GM19324 (cell line): ENCODE measurements around the gene POLR3B.

Experiments
- ATAC-seq: cut with Tn5 transposase; IDR thresholded peaks from one replicate; pipeline ENCODE4 v1.9.1; 2021; ENCODE audit warnings: mild to moderate bottlenecking, moderate library complexity; ENCODE audit not compliant: unreplicated experiment, low FRiP score

POLR3B gene

DNA sequence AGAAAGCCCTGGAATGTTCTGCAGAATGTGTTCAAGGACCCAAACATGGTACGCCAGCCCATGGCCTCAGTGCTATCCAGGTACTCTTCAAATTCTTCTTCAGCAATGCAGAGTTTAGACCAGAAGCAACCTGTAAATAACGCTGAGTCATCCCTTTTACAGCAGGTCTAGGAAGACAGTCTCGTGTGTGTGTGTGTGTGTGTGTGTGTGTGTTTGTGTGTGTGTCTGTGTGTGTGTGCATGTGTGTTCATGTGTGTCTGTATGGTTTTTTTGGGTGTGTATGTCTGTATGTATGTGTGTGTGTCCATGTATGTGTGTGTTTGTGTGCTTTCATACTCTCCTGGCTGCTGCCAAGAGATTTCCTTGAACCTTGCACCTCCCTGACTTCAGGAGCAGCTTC, 165.2 kb downstream of the POLR3B start:
- no peak for ATAC-seq

DNA sequence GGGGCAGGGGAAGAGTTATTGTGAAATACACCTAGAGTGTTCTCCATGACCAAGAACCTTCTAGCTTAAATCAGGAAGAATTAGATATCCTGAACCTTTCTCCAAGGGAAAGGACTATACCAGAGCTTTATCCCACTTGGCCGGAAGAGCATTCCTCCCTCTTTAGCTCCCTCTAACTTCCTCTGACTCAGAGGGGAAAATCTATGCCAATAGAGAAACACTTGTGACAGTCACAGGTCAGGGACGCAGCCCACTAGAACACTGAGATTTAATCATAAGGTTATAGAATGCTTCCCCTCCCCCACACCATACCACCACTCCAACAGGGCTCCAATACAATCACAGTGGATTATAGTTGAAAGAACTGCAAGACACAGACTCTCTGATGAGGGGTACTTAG, 169.8 kb downstream of the POLR3B start:
- ATAC-seq: no peak

DNA sequence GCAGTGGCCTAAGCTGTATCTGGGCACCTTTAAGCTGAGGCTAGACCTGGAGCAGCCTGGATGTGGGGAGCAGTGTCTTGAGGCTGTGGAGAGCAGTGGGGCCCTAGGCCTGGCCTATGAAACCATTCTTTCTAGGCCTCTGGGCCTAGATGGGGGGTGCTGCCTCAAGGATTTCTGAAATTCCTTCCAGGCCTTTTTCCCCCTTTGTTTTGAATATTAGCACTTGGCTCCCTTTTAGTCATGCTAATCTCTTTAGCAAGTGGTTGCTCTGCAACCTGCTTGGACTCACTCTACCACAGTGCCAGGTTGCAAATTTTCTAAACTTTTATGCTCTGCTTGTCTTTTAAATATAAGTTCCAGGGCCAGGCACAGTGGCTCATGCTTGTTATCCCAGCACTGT, 183.7 kb downstream of the POLR3B start:
- ATAC-seq: no peak

- no peak for ATAC-seq
Observed at GRCh38 chr12:106551410-106551809, 193.9 kb downstream of the POLR3B start.

- ATAC-seq: no peak
Observed at GRCh38 chr12:106552228-106552627, 194.7 kb downstream of the POLR3B start.
